ENCODE data around the gene SLIT3.

SLIT3 gene

DNA sequence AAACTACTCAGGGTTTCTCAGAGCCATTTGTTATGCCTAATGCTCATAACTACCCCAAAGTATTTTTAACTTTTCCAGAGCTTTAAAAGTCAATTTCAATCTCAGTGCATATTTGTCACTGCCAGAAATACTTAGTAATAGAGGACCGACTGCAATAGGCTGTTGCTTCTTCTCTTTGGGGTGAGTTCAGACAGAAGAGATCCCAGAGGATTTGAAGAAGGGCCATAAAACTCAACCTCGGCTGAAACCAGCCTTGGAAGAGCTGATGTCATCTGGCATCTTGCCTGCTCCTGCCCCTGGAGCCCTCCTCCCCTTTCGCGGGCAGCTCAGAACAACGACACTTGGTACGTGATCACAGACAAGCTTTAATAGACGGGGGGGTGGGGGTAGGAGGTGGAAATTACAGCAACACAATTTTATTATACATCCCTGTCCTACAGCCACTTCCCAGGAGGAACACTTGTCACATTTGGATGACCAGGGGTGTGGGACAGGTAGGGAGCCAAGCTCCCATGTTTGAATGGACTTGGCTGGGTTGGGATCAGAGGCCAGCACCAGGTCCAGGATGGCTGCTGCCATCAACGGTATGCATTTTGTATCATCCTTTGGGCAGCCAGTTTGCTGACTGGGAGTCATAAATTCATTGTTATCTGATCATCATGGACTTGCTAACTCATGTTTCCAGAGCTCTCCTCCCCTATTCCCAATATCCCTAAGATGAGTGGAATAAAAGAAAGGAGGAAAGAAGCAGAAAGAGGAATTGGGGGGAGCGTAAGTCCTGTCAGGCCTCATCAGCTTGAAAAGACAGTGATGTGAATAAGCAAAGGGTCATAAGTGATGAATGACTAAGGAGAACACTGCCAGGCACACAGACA lies 535.2 kb downstream of the SLIT3 start:
- H3K9me3 ChIP-seq (ENCODE audit: control insufficient read depth in 1 of 2, low read length in 2 of 2), result no peaks in the 10 kb centered on the region
- no peak overlapping the region for H3K27ac ChIP-seq (ENCODE audit: low read length)
- H3K4me1 ChIP-seq (ENCODE audit: control insufficient read depth in 1 of 2, insufficient read depth in 2 of 2, low read length in 2 of 2), result no peaks in the 10 kb centered on the region
- no peak overlapping the region for H3K4me3 ChIP-seq (ENCODE audit: low read depth in 1 of 2, low read length in 2 of 2)
- no peaks in the 10 kb centered on the region for H3K27me3 ChIP-seq (ENCODE audit: low read depth, low read length)
- peaks cover 0 to 17% of the 10 kb centered on the region in 2 donors for H3K36me3 ChIP-seq (ENCODE audit: control insufficient read depth in 1 of 2, insufficient read depth in 2 of 2, low read length in 2 of 2)

DNA sequence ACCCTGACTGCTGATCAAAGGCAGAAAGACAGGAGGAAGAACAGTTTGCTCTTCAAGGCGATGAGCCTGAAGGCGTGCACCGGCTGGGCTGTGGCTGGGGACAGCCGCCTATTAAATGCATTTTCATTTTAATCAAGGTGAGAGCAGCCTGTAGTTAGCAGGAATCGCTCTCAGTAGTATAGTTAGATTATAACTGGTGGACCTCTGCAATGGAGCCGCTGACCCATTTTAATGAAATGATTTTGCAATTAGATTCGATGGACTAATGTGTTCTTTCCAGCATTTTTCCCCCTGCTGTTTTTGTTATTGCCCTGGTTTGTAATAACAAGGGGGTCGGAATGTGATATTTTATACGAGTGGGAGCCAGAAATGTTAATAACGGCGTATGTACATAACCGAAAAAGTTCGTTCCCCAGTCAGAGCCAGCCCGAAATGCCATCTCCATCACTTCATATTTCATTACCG lies 535.8 kb downstream of the SLIT3 start:
- Histone ChIP-seq H3K9me3 (ENCODE audit: control insufficient read depth in 1 of 2, low read length in 2 of 2) (no peaks in the 10 kb centered on the region), H3K27ac (ENCODE audit: low read length) (no peak overlapping the region), H3K36me3 (ENCODE audit: control insufficient read depth in 1 of 2, insufficient read depth in 2 of 2, low read length in 2 of 2) (peaks cover 0 to 20% of the 10 kb centered on the region in 2 donors), H3K27me3 (ENCODE audit: low read depth, low read length) (no peaks in the 10 kb centered on the region), H3K4me3 (ENCODE audit: low read depth in 1 of 2, low read length in 2 of 2) (no peak overlapping the region), H3K4me1 (ENCODE audit: control insufficient read depth in 1 of 2, insufficient read depth in 2 of 2, low read length in 2 of 2) (no peaks in the 10 kb centered on the region)

- H3K4me1 ChIP-seq (ENCODE audit: control insufficient read depth in 1 of 2, insufficient read depth in 2 of 2, low read length in 2 of 2), result no peaks in the 10 kb centered on the region
- H3K4me3 ChIP-seq (ENCODE audit: low read depth in 1 of 2, low read length in 2 of 2), result no peak overlapping the region
- H3K36me3 ChIP-seq (ENCODE audit: control insufficient read depth in 1 of 2, insufficient read depth in 2 of 2, low read length in 2 of 2), result peaks cover 0 to 20% of the 10 kb centered on the region in 2 donors
- no peak overlapping the region for H3K27ac ChIP-seq (ENCODE audit: low read length)
- no peaks in the 10 kb centered on the region for H3K27me3 ChIP-seq (ENCODE audit: low read depth, low read length)
- H3K9me3 ChIP-seq (ENCODE audit: control insufficient read depth in 1 of 2, low read length in 2 of 2), result no peaks in the 10 kb centered on the region
These were observed 544.2 kb downstream of the SLIT3 start for GRCh38 chr5:168756453-168757391.

DNA sequence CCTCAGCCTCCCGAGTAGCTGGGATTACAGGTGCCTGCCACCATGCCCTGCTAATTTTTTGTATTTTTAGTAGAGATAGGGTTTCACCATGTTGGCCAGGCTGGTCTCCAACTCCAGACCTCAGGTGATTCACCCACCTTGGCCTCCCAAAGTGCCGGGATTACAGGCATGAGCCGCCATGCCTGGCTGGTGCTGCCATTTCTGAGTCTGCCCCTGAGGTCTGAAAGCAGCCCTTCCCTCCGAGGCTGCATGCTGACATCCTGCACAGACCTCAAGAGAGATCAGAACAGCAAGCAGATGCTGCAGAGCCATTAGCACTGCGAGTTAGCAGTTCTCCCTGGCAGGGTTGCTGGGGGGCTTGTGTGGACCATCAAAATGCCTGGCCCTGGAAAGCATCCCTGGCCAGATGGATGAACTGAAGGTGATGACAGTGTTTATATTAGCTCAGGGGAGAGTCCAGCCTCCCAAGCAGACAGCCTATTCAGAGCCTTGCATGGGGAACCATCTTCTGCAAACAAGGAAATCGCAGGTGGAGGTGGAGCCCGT lies 545.3 kb downstream of the SLIT3 start:
- Histone ChIP-seq H3K27me3 (ENCODE audit: low read depth, low read length) (no peaks in the 10 kb centered on the region), H3K36me3 (ENCODE audit: control insufficient read depth in 1 of 2, insufficient read depth in 2 of 2, low read length in 2 of 2) (peaks cover 0 to 18% of the 10 kb centered on the region in 2 donors), H3K4me3 (ENCODE audit: low read depth in 1 of 2, low read length in 2 of 2) (no peak overlapping the region), H3K4me1 (ENCODE audit: control insufficient read depth in 1 of 2, insufficient read depth in 2 of 2, low read length in 2 of 2) (no peaks in the 10 kb centered on the region), H3K9me3 (ENCODE audit: control insufficient read depth in 1 of 2, low read length in 2 of 2) (no peaks in the 10 kb centered on the region), H3K27ac (ENCODE audit: low read length) (no peak overlapping the region)

- Histone ChIP-seq H3K4me1 (ENCODE audit: control insufficient read depth in 1 of 2, insufficient read depth in 2 of 2, low read length in 2 of 2) (no peaks in the 10 kb centered on the region), H3K9me3 (ENCODE audit: control insufficient read depth in 1 of 2, low read length in 2 of 2) (no peaks in the 10 kb centered on the region), H3K27me3 (ENCODE audit: low read depth, low read length) (no peaks in the 10 kb centered on the region), H3K36me3 (ENCODE audit: control insufficient read depth in 1 of 2, insufficient read depth in 2 of 2, low read length in 2 of 2) (peaks cover 0 to 11% of the 10 kb centered on the region in 2 donors), H3K27ac (ENCODE audit: low read length) (no peak overlapping the region), H3K4me3 (ENCODE audit: low read depth in 1 of 2, low read length in 2 of 2) (no peak overlapping the region)
These were observed 547.2 kb downstream of the SLIT3 start for GRCh38 chr5:168753691-168754254.

DNA sequence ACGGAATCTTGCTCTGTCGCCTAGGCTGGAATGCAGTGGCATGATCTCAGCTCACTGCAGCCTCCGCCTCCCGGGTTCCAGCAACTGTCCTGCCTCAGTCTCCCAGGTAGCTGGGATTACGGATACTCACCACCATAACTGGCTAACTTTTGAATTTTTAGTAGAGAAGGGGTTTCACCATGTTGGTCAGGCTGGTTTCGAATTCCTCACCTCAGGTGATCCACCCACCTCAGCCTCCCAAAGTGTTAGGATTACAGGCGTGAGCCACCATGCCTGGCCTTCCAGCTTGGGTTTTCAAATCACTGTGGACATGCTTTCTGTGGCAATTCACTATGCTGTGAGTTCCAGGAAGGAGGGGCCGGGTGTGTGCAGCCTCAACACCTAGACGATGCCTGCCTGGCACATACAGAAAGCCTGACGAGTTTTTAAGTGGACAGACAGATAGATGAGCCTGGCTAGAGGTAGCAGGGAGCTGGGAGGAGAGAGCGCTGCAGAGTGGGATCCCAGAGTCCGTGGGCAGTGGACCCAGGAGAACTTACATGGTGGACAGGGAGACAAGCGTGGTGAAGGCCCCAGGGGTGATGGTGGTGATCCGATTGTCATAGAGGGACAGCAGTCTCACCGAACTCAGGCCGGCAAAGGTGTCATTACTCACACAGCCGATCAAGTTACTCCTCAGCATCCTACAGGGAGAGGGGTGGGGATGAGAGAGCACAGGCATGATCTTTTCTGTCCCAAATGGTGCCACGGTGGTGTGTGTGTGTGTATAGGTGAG lies 548.3 kb downstream of the SLIT3 start:
- Histone ChIP-seq H3K27me3 (ENCODE audit: low read depth, low read length) (no peaks in the 10 kb centered on the region), H3K9me3 (ENCODE audit: control insufficient read depth in 1 of 2, low read length in 2 of 2) (no peaks in the 10 kb centered on the region), H3K27ac (ENCODE audit: low read length) (no peak overlapping the region), H3K4me3 (ENCODE audit: low read depth in 1 of 2, low read length in 2 of 2) (no peak overlapping the region), H3K4me1 (ENCODE audit: control insufficient read depth in 1 of 2, insufficient read depth in 2 of 2, low read length in 2 of 2) (no peaks in the 10 kb centered on the region), H3K36me3 (ENCODE audit: control insufficient read depth in 1 of 2, insufficient read depth in 2 of 2, low read length in 2 of 2) (peaks cover 0 to 11% of the 10 kb centered on the region in 2 donors)

DNA sequence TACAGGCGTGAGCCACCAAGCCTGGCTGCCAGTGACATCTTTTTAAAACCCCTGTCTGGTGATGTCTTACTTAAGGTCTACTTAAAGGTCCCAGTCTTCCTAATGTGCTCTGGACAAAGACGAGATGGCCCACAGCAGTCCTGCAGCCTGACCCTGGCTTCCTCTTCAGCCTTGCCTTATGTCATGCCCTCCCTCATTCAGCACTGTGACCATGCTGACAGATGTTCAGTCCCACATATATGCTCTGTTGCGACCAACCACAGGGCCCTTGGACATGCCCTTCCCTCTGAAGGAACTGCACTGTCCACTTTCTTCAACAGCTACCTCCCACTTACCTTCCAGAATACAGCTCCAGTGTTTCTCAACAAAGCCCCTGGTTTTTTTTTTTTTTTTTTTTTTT lies 548.9 kb downstream of the SLIT3 start:
- no peaks in the 10 kb centered on the region for H3K9me3 ChIP-seq (ENCODE audit: control insufficient read depth in 1 of 2, low read length in 2 of 2)
- no peaks in the 10 kb centered on the region for H3K27me3 ChIP-seq (ENCODE audit: low read depth, low read length)
- peaks cover 0 to 16% of the 10 kb centered on the region in 2 donors for H3K36me3 ChIP-seq (ENCODE audit: control insufficient read depth in 1 of 2, insufficient read depth in 2 of 2, low read length in 2 of 2)
- no peak overlapping the region for H3K27ac ChIP-seq (ENCODE audit: low read length)
- H3K4me1 ChIP-seq (ENCODE audit: control insufficient read depth in 1 of 2, insufficient read depth in 2 of 2, low read length in 2 of 2), result no peaks in the 10 kb centered on the region
- no peak overlapping the region for H3K4me3 ChIP-seq (ENCODE audit: low read depth in 1 of 2, low read length in 2 of 2)

- no peaks in the 10 kb centered on the region for H3K27me3 ChIP-seq (ENCODE audit: low read depth, low read length)
- no peaks in the 10 kb centered on the region for H3K4me1 ChIP-seq (ENCODE audit: control insufficient read depth in 1 of 2, insufficient read depth in 2 of 2, low read length in 2 of 2)
- no peak overlapping the region for H3K4me3 ChIP-seq (ENCODE audit: low read depth in 1 of 2, low read length in 2 of 2)
- peaks cover 0 to 18% of the 10 kb centered on the region in 2 donors for H3K36me3 ChIP-seq (ENCODE audit: control insufficient read depth in 1 of 2, insufficient read depth in 2 of 2, low read length in 2 of 2)
- no peaks in the 10 kb centered on the region for H3K9me3 ChIP-seq (ENCODE audit: control insufficient read depth in 1 of 2, low read length in 2 of 2)
- no peak overlapping the region for H3K27ac ChIP-seq (ENCODE audit: low read length)
These were observed 550.0 kb downstream of the SLIT3 start for GRCh38 chr5:168750926-168751325.

DNA sequence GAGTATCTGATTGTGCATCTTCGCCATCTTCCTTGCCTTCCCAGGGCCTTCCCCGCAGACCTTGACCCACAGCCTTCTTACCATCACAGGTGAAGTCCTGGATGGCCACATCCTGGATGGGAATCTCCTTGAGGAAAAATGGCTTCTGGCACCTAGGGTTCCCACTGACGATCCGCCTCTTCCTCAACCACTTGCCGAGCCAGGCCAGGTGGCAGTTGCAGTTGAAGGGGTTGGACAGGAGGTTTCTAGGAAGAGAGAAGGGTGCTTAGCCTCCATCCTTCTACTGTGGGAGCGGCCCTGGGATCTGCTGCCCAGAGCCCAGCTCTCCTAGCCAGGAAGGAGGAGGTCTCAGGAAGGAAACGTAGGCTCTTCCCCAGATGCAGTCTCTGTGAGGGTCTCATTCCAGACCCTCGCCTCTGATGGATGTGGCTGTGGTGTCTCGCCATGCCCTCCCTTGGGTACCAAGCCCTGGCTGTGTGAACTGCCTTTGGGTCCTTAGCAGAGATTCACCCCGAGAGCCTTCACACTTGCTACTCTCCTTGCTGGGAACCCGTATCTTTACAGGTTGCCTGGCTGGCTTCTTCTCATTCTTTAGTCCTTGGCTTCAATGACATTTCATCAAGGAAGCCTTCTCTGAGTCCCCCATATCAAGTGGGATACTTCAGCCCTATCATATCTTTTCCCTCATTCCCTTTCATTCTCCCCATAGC lies 551.4 kb downstream of the SLIT3 start:
- H3K27me3 ChIP-seq (ENCODE audit: low read depth, low read length), result no peaks in the 10 kb centered on the region
- no peak overlapping the region for H3K4me3 ChIP-seq (ENCODE audit: low read depth in 1 of 2, low read length in 2 of 2)
- H3K27ac ChIP-seq (ENCODE audit: low read length), result no peak overlapping the region
- no peaks in the 10 kb centered on the region for H3K4me1 ChIP-seq (ENCODE audit: control insufficient read depth in 1 of 2, insufficient read depth in 2 of 2, low read length in 2 of 2)
- H3K36me3 ChIP-seq (ENCODE audit: control insufficient read depth in 1 of 2, insufficient read depth in 2 of 2, low read length in 2 of 2), result peaks cover 0 to 18% of the 10 kb centered on the region in 2 donors
- H3K9me3 ChIP-seq (ENCODE audit: control insufficient read depth in 1 of 2, low read length in 2 of 2), result no peaks in the 10 kb centered on the region
